Measurements from ENCODE around the gene TRPM1. TPM values are rescaled to one million over a fixed set of nuclear protein-coding genes. Genes with fewer than 3 reads are reported as not detected.
A peak's percentile ranks its signal among the peaks of the same experiment; 100 is the strongest.

The TRPM1 gene
- total RNA-seq, 2 experiments from 2014 or later, result not detected

- Mint-ChIP-seq H3K27me3 (no peaks in the 10 kb centered on the region), H3K36me3 (ENCODE audit: low read depth) (no peaks in the 10 kb centered on the region), H3K4me3 (no peak overlapping the region), H3K9me3 (no peaks in the 10 kb centered on the region), H3K4me1 (ENCODE audit: low read depth) (no peaks in the 10 kb centered on the region), H3K27ac (no peak overlapping the region)
- intact Hi-C loops (cut with micrococcal nuclease), result no loop called here
- POLR2A ChIA-PET, result no interaction called here
- no peak for TF ChIP-seq CTCF (IDR thresholded peaks at IDR 0.05)
- ATAC-seq, result no peak
- CTCF ChIA-PET, result no interaction called here
- no peak for DNase-seq
Observed at GRCh38 chr15:31019986-31020385, 81.5 kb downstream of the TRPM1 start.

DNA sequence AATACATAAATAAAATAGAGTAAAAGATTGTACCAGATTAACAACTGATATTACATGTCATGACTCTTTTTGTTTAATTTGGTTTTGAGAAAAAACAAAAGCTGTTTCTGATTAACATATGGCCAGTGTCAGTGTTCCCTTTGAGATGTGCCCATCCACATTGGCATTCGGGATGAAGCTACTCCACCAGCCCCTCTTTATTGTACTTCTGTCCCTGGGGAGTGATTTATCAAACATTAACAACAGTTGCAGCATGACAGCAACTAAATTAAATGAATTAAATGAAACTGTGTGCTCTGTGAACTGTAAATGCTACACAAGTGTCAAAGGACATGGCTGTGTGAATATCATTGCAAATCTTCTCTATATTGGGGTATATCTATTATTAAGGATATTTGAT lies 84.2 kb downstream of the TRPM1 start:
- intact Hi-C loops (cut with micrococcal nuclease), result no loop called here
- peaks cover 17% of the 10 kb centered on the region for H3K4me1 Mint-ChIP-seq (ENCODE audit: low read depth)
- ChIA-PET CTCF (interaction anchor here (1.1 kb wide), 1 partner anchor 112 kb away, joined by 4 read pairs; no protein-coding TSS in a partner anchor), POLR2A (no interaction called here)
- DNase-seq (no peak), ATAC-seq (no peak)
- H3K9me3 Mint-ChIP-seq, result peaks cover 8% of the 10 kb centered on the region
- no peak overlapping the region for H3K27ac Mint-ChIP-seq
- peaks cover 4% of the 10 kb centered on the region for H3K36me3 Mint-ChIP-seq (ENCODE audit: low read depth)
- H3K27me3 Mint-ChIP-seq, result no peaks in the 10 kb centered on the region
- H3K4me3 Mint-ChIP-seq, result no peak overlapping the region
- TF ChIP-seq CTCF (IDR thresholded peaks at IDR 0.05), result no peak

DNA sequence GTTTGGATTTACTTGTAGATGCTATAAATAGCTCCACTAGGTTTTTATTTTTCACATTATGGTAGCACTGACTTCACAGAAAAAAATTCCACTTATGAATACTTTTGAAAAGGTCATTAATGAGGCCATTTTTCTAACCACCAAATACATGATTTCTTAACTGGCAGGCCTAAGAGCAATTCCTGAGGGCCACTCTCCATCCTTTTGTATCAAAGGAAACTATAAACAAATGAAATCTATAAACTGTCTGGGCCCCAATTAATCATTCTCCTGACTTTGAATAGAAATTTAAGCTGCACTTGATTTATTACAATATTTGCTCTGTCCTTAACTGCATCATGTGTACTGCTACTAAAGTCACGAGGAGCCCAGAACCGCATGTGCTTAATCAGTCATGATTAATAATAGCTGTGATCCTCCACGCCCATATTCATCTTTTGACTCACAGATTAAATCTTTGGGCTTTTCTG lies 85.0 kb downstream of the TRPM1 start:
- no peak for ATAC-seq
- Mint-ChIP-seq H3K27ac (no peak overlapping the region), H3K4me1 (ENCODE audit: low read depth) (peaks cover 17% of the 10 kb centered on the region), H3K9me3 (peaks cover 12% of the 10 kb centered on the region), H3K4me3 (no peak overlapping the region), H3K27me3 (no peaks in the 10 kb centered on the region), H3K36me3 (ENCODE audit: low read depth) (peaks cover 6% of the 10 kb centered on the region)
- no peak for DNase-seq
- ChIA-PET POLR2A (interaction anchor here (0.5 kb wide), 1 partner anchor 49 kb away, joined by 3 read pairs; no protein-coding TSS in a partner anchor), CTCF (interaction anchor here (0.7 to 1.1 kb wide), 2 partner anchors 82 to 113 kb away, joined by 3 to 4 read pairs; no protein-coding TSS in a partner anchor)
- no peak for TF ChIP-seq CTCF (IDR thresholded peaks at IDR 0.05)
- intact Hi-C loops (cut with micrococcal nuclease), result no loop called here

GRCh38 chr15:31014608-31014925 lies 87.0 kb downstream of the TRPM1 start:
- Mint-ChIP-seq H3K9me3 (peaks cover 12% of the 10 kb centered on the region), H3K36me3 (ENCODE audit: low read depth) (peaks cover 6% of the 10 kb centered on the region), H3K4me1 (ENCODE audit: low read depth) (peaks cover 17% of the 10 kb centered on the region), H3K27me3 (no peaks in the 10 kb centered on the region), H3K27ac (peak overlapping the region; percentile 57), H3K4me3 (no peak overlapping the region)
- intact Hi-C loops (cut with micrococcal nuclease), result no loop called here
- POLR2A ChIA-PET, result interaction anchor here (0.6 to 2.5 kb wide), 3 partner anchors 11 to 23 kb away, joined by 3 to 7 read pairs (median 4); partner anchors contain the start of gene MTMR10
- no peak for ATAC-seq
- no peak for TF ChIP-seq CTCF (IDR thresholded peaks at IDR 0.05)
- DNase-seq, result no peak
- CTCF ChIA-PET, result interaction anchor here (1.3 to 3.2 kb wide), 5 partner anchors 26 to 474 kb away, joined by 3 to 17 read pairs (median 3); no protein-coding TSS in a partner anchor

DNA sequence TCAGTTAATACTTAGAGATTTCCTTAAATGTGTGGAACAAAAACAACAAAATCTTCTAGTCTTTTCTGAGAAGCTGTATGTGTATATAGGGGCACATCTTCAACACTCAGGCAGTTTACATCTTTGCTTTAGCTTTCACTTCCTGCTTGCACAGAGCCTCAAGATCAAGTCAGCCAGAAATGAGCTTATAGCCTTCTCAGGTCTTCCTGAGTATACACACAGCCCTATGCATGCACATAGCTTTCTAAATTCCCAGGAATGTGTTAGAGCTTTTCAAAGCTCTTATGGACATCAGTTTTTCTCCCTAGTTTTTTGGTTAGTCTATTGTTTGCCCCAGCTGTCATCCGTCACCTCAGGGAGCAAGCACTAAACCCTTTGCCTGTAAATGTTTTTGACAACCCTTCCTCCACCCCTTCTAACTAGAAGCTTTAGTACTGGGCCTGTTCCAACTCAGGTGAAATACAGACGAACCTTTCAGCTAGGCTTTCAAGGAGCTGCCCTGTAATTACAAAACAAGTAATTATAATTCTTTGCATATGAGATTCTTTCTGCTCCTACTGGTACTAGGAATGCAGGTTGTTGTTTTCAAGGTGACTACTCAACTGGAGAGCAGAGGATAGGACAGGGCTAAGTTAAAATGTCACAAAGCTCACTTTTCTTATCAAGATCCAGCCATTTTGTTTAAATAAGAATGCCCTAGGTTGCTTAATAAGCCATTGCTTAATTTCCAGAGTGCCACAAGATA lies 87.5 kb downstream of the TRPM1 start:
- H3K27ac Mint-ChIP-seq, result peak overlapping the region; percentile 57
- intact Hi-C loops (cut with micrococcal nuclease), result no loop called here
- no peak for DNase-seq

More for the DNA sequence above, 87.5 kb downstream of the TRPM1 start:
- no peaks in the 10 kb centered on the region for H3K27me3 Mint-ChIP-seq
- H3K36me3 Mint-ChIP-seq (ENCODE audit: low read depth), result peaks cover 6% of the 10 kb centered on the region
- H3K9me3 Mint-ChIP-seq, result peaks cover 12% of the 10 kb centered on the region
- ChIA-PET CTCF (interaction anchor here (0.6 to 3.2 kb wide), 8 partner anchors 12 to 475 kb away, joined by 3 to 17 read pairs (median 3); no protein-coding TSS in a partner anchor), POLR2A (interaction anchor here (0.6 to 2.5 kb wide), 4 partner anchors 11 to 22 kb away, joined by 3 to 7 read pairs (median 4); partner anchors contain the start of gene MTMR10)
- TF ChIP-seq CTCF (IDR thresholded peaks at IDR 0.05), result no peak
- H3K4me3 Mint-ChIP-seq, result no peak overlapping the region
- ATAC-seq, result peak; percentile 68
- peaks cover 17% of the 10 kb centered on the region for H3K4me1 Mint-ChIP-seq (ENCODE audit: low read depth)

Measured in activated CD8-positive, alpha-beta T cell treated with anti-CD3 and anti-CD28 coated beads for 36 hours (primary cell).